GM12892 (cell line): ENCODE data around the gene ZNF331.

Experiments used
- POLR2A ChIP-seq: IDR thresholded peaks from 2 replicates; pipeline ENCODE4 v1.6.1; 2011; ENCODE audit warnings: low read depth, low read length, control low read depth
- POLR2AphosphoS5 ChIP-seq: IDR thresholded peaks from 2 replicates; pipeline ENCODE4 v1.6.1; 2011; ENCODE audit warnings: low read depth, low read length, control low read depth

- TF ChIP-seq POLR2AphosphoS5, result no peak
- TF ChIP-seq POLR2A, result no peak
Measured at GRCh38 chr19:53511357-53511756, 26.6 kb upstream of the ZNF331 start.
